ENCODE data around the gene DNAAF3.

GRCh38 chr19:55146705-55147273 lies 19.6 kb downstream of the DNAAF3 start:
- TF ChIP-seq CTCF (IDR thresholded peaks at IDR 0.05) (no peak), POLR2A (IDR thresholded peaks at IDR 0.05) (no peak)
